ENCODE results near the gene ZNF688. TPM values are rescaled to one million over a fixed set of nuclear protein-coding genes. Genes with fewer than 3 reads are reported as not detected.

The ZNF688 gene
- total and polyA plus RNA-seq, 9 of the 15 experiments (the other 6 are each of a cell fraction or from before 2014, with no cell fraction given) = 0.48 to 12.9 (median 4.5) TPM

GRCh38 chr16:30585400-30586191 is 14.1 kb upstream of the ZNF688 start, which contains the start of gene ZNF785 (continued):
- peak; percentile 52; the same call in 1 of the 2 replicates for TF ChIP-seq ZNF384 (IDR thresholded peaks at IDR 0.05; ENCODE audit: low read depth, low read length)
- TF ChIP-seq BACH1 (tag; IDR thresholded peaks at IDR 0.05) = no peak
- peak; percentile 99 to 100 for TF ChIP-seq E2F6 (IDR thresholded peaks at IDR 0.05; ENCODE audit: borderline replicate concordance in 1 of 2, extremely low read depth in 1 of 2, insufficient read depth in 1 of 2, insufficient read length in 1 of 2, low read depth in 1 of 2, low read length in 1 of 2, poor library complexity in 1 of 2, severe bottlenecking in 1 of 2)
- TF ChIP-seq, protein P1, sequence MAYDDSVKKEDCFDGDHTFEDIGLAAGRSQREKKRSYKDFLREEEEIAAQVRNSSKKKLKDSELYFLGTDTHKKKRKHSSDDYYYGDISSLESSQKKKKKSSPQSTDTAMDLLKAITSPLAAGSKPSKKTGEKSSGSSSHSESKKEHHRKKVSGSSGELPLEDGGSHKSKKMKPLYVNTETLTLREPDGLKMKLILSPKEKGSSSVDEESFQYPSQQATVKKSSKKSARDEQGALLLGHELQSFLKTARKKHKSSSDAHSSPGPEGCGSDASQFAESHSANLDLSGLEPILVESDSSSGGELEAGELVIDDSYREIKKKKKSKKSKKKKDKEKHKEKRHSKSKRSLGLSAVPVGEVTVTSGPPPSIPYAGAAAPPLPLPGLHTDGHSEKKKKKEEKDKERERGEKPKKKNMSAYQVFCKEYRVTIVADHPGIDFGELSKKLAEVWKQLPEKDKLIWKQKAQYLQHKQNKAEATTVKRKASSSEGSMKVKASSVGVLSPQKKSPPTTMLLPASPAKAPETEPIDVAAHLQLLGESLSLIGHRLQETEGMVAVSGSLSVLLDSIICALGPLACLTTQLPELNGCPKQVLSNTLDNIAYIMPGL (CRISPR knock-in tag; IDR thresholded peaks at IDR 0.05) = peak; percentile 78; the same call in 1 of the 2 replicates
- no peak for TF ChIP-seq MCM2 (IDR thresholded peaks at IDR 0.05; ENCODE audit: low read depth)
- TF ChIP-seq CCAR2 (IDR thresholded peaks at IDR 0.05; ENCODE audit: low read depth, low read length) = no peak
- TF ChIP-seq SNIP1 (IDR thresholded peaks at IDR 0.05; ENCODE audit: low read depth) = peak; percentile 57; the same call in 1 of the 2 replicates
- no peak; the same call in 1 of the 2 replicates for TF ChIP-seq GATAD2B (IDR thresholded peaks at IDR 0.05; ENCODE audit: borderline replicate concordance)
- TF ChIP-seq KDM5B (IDR thresholded peaks at IDR 0.05; ENCODE audit: insufficient replicate concordance, low read depth, low read length) = peak; percentile 35
- no peak for TF ChIP-seq EHMT2 (IDR thresholded peaks at IDR 0.05)
- peak; percentile 91 for TF ChIP-seq TFAP4 (CRISPR knock-in tag; IDR thresholded peaks at IDR 0.05; ENCODE audit: borderline replicate concordance)
- no peak for TF ChIP-seq ZFP1 (CRISPR knock-in tag; IDR thresholded peaks at IDR 0.05)
- TF ChIP-seq EP300 (IDR thresholded peaks at IDR 0.05; ENCODE audit: low read length) = peak; percentile 32
- TF ChIP-seq DIDO1 (tag; IDR thresholded peaks at IDR 0.05; ENCODE audit: low read depth) = peak; percentile 78
- TF ChIP-seq, protein P2, sequence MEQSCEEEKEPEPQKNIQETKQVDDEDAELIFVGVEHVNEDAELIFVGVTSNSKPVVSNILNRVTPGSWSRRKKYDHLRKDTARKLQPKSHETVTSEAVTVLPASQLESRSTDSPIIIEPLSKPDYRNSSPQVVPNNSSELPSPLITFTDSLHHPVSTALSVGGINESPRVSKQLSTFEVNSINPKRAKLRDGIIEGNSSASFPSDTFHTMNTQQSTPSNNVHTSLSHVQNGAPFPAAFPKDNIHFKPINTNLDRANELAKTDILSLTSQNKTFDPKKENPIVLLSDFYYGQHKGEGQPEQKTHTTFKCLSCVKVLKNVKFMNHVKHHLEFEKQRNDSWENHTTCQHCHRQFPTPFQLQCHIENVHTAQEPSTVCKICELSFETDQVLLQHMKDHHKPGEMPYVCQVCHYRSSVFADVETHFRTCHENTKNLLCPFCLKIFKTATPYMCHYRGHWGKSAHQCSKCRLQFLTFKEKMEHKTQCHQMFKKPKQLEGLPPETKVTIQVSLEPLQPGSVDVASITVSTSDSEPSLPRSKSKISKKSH (CRISPR knock-in tag; IDR thresholded peaks at IDR 0.05) = no peak
- TF ChIP-seq NFRKB (IDR thresholded peaks at IDR 0.05; ENCODE audit: low read depth) = peak; percentile 100
- TF ChIP-seq, protein P3, sequence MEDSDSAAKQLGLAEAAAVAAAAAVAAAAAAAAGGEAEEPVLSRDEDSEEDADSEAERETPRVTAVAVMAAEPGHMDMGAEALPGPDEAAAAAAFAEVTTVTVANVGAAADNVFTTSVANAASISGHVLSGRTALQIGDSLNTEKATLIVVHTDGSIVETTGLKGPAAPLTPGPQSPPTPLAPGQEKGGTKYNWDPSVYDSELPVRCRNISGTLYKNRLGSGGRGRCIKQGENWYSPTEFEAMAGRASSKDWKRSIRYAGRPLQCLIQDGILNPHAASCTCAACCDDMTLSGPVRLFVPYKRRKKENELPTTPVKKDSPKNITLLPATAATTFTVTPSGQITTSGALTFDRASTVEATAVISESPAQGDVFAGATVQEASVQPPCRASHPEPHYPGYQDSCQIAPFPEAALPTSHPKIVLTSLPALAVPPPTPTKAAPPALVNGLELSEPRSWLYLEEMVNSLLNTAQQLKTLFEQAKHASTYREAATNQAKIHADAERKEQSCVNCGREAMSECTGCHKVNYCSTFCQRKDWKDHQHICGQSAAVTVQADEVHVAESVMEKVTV (CRISPR knock-in tag; IDR thresholded peaks at IDR 0.05) = peak; percentile 28; the same call in 1 of the 2 replicates
- TF ChIP-seq GTF2A2 (tag; IDR thresholded peaks at IDR 0.05) = no peak
- no peak for TF ChIP-seq ZFP36 (IDR thresholded peaks at IDR 0.05; ENCODE audit: low read depth, low read length, partially characterized antibody)
- peak; percentile 58; the same call in 1 of the 2 replicates for TF ChIP-seq ZBTB1 (CRISPR knock-in tag; IDR thresholded peaks at IDR 0.05; ENCODE audit: borderline replicate concordance, low read depth)
- no peak for TF ChIP-seq PRMT5 (CRISPR knock-in tag; IDR thresholded peaks at IDR 0.05)
